GM19328 (cell line): ENCODE data around the gene ROBO1.
"Not testable (repeated sequence)": the region's sequence is repeated elsewhere in the genome, so short reads cannot be mapped to it uniquely, and the experiment has no call there.

Source experiments
- ATAC-seq: cut with Tn5 transposase; IDR thresholded peaks from one replicate; pipeline ENCODE4 v1.9.1; 2021; ENCODE audit warnings: mild to moderate bottlenecking, moderate library complexity; ENCODE audit not compliant: unreplicated experiment

Gene ROBO1

GRCh38 chr3:78888635-78889034, 879.2 kb downstream of the ROBO1 start:
- no peak for ATAC-seq

- no peak for ATAC-seq
Observed at GRCh38 chr3:78887547-78888011, 880.2 kb downstream of the ROBO1 start.

GRCh38 chr3:78887029-78887428, 880.8 kb downstream of the ROBO1 start:
- no peak for ATAC-seq

GRCh38 chr3:78884567-78884966, 883.2 kb downstream of the ROBO1 start:
- not testable (repeated sequence) for ATAC-seq

GRCh38 chr3:78882251-78882650, 885.5 kb downstream of the ROBO1 start:
- ATAC-seq = no peak

GRCh38 chr3:78881501-78881900, 886.3 kb downstream of the ROBO1 start:
- no peak for ATAC-seq

- no peak for ATAC-seq
Observed at GRCh38 chr3:78880603-78881461, 887.0 kb downstream of the ROBO1 start.

GRCh38 chr3:78879295-78879860, 888.4 kb downstream of the ROBO1 start:
- ATAC-seq = no peak

- ATAC-seq = no peak
Observed at GRCh38 chr3:78878789-78879188, 889.0 kb downstream of the ROBO1 start.

- no peak for ATAC-seq
Observed at GRCh38 chr3:78878011-78878410, 889.8 kb downstream of the ROBO1 start.

GRCh38 chr3:78875851-78876250, 891.9 kb downstream of the ROBO1 start:
- no peak for ATAC-seq

- ATAC-seq = no peak
Observed at GRCh38 chr3:78875436-78875835, 892.4 kb downstream of the ROBO1 start.

GRCh38 chr3:78873641-78874040, 894.2 kb downstream of the ROBO1 start:
- ATAC-seq = no peak

GRCh38 chr3:78872195-78872594, 895.6 kb downstream of the ROBO1 start:
- ATAC-seq = no peak

GRCh38 chr3:78871048-78871447, 896.8 kb downstream of the ROBO1 start:
- ATAC-seq = no peak

GRCh38 chr3:78870484-78870883, 897.3 kb downstream of the ROBO1 start:
- ATAC-seq = no peak

- no peak for ATAC-seq
Observed at GRCh38 chr3:78868570-78868969, 899.2 kb downstream of the ROBO1 start.

GRCh38 chr3:78867409-78868372, 900.1 kb downstream of the ROBO1 start:
- no peak for ATAC-seq

- ATAC-seq = no peak
Observed at GRCh38 chr3:78863306-78864203, 904.2 kb downstream of the ROBO1 start.

- ATAC-seq = no peak
Observed at GRCh38 chr3:78861156-78861555, 906.6 kb downstream of the ROBO1 start.
